MM.1S (cell line): ENCODE results near the gene CFAP46.

Source experiments
- EZH2 ChIP-seq: fragments of 300-600 bp; sonication (generic); optimal IDR thresholded peaks from 2 replicates; pipeline ENCODE3; 2017; ENCODE audit warnings: low read depth, mild to moderate bottlenecking, antibody characterized with exemption, low read length, mixed read lengths
- TF ChIP-seq, protein P1 (sequence below): fragments of 300-600 bp; sonication (generic); IDR thresholded peaks from 2 replicates; pipeline ENCODE4 v1.5.1; 2016; ENCODE audit warnings: antibody characterized with exemption, low read length, mixed read lengths

DNA sequence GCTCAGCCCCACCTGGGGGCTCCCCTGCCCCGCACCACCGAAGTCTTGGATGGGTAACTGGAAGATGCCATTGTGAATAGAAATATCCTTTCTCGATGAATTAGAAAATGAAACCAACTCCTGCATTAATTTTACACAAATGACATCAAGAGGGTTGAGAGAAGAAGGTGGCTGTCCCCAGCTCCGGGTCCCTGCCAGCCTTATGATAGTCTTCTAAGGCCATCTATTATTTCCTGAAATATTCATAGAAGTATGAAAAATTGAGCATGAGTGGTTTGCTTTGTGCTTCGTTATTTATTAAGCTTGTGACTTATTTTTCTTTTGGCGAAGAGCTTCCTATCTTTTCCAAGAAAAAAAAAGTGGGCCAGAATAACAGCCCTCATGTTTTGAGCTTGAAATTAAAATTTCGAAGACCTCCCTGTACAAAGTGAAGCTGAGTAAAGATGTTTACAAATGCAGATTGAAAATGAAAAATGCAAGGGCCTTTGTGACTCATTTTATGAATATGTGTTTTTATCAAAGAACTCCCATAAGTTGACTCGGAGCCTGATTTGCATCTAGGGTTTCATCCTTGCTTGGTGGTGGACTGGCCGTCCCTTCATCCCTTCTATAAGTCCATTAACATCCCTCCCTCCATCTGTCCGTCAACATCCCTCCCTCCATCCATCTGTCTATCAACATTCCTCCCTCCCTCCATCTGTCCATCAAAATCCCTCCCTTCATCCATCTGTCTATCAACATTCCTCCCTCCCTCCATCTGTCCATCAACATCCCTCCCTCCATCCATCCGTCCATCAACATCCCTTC is 20.5 kb upstream of the CFAP46 start:
- TF ChIP-seq EZH2: no peak
- TF ChIP-seq, protein P1, sequence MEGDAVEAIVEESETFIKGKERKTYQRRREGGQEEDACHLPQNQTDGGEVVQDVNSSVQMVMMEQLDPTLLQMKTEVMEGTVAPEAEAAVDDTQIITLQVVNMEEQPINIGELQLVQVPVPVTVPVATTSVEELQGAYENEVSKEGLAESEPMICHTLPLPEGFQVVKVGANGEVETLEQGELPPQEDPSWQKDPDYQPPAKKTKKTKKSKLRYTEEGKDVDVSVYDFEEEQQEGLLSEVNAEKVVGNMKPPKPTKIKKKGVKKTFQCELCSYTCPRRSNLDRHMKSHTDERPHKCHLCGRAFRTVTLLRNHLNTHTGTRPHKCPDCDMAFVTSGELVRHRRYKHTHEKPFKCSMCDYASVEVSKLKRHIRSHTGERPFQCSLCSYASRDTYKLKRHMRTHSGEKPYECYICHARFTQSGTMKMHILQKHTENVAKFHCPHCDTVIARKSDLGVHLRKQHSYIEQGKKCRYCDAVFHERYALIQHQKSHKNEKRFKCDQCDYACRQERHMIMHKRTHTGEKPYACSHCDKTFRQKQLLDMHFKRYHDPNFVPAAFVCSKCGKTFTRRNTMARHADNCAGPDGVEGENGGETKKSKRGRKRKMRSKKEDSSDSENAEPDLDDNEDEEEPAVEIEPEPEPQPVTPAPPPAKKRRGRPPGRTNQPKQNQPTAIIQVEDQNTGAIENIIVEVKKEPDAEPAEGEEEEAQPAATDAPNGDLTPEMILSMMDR: no peak
